Fibroblast of mammary gland (primary cell): Measurements from ENCODE around the gene MTUS2.

Source experiments
- DNase-seq: peaks from one replicate; pipeline ENCODE4 v3.0.0-alpha.2; 2010; ENCODE audit warnings: low read depth
- H3K4me3 ChIP-seq: 2 replicates; pipeline ENCODE4 v1.5.1; 2011; ENCODE audit warnings: low read depth, mild to moderate bottlenecking, low read length, moderate library complexity; ENCODE audit not compliant: control insufficient read depth
- TF ChIP-seq, protein P1 (sequence below): conservative IDR thresholded peaks from 2 replicates; pipeline ENCODE4 v1.5.1; 2011; ENCODE audit warnings: low read depth, low read length, inconsistent platforms; ENCODE audit not compliant: control insufficient read depth, insufficient read depth

MTUS2 gene

DNA sequence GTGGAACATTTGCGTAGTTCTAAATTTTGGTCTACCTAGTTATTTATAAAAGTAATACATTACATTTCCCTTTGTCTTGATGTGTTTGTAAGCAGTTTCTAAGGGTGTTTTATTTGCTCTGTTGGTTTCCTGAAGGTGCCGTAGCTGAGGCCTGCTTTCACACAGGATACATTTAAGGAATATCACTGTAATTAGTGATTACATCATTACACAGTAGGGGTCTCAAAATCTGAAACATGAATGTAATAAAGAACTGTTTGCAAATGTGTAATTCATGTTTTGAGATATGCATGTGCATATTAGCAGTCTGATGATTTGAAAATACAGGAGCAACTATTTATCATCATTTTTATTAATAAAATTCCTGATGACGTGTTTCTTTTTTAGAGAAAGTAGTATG lies 281.8 kb downstream of the MTUS2 start:
- no peak overlapping the region for H3K4me3 ChIP-seq
- no peak for DNase-seq
- TF ChIP-seq, protein P1, sequence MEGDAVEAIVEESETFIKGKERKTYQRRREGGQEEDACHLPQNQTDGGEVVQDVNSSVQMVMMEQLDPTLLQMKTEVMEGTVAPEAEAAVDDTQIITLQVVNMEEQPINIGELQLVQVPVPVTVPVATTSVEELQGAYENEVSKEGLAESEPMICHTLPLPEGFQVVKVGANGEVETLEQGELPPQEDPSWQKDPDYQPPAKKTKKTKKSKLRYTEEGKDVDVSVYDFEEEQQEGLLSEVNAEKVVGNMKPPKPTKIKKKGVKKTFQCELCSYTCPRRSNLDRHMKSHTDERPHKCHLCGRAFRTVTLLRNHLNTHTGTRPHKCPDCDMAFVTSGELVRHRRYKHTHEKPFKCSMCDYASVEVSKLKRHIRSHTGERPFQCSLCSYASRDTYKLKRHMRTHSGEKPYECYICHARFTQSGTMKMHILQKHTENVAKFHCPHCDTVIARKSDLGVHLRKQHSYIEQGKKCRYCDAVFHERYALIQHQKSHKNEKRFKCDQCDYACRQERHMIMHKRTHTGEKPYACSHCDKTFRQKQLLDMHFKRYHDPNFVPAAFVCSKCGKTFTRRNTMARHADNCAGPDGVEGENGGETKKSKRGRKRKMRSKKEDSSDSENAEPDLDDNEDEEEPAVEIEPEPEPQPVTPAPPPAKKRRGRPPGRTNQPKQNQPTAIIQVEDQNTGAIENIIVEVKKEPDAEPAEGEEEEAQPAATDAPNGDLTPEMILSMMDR: no peak

DNA sequence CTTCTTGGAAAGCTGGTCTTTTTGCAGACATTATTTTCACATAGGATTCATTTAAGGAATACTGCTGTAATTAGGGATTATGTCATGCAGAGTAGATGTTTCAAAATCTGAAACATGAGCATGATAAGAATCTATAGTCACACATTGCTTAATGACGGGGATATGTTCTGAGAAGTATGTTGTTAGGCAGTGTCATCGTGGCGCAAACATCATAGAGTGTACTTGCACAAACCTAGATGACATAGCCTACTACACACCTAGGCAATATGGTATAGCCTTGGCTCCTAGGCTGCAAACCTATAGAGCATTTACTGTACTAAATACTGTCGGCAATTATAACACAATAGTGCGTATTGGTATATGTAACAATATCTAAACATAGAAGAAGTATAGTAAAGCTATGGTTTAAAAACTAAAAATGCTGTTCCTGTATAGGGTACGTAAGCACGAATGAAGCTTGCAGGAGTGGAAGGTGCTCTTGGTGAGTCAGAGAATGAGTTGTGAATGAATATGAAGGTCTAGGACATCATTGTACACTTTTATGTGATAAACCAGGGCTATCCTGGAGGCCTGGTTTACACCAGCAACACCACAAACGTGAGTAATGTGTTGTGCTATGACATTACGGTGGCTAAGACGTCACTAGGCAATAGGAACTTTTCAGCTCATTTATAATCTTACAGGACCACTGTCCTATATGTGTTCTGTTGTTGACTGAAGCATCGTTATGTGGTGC lies 283.1 kb downstream of the MTUS2 start:
- no peak overlapping the region for H3K4me3 ChIP-seq
- no peak for DNase-seq
- TF ChIP-seq, protein P1: no peak

DNA sequence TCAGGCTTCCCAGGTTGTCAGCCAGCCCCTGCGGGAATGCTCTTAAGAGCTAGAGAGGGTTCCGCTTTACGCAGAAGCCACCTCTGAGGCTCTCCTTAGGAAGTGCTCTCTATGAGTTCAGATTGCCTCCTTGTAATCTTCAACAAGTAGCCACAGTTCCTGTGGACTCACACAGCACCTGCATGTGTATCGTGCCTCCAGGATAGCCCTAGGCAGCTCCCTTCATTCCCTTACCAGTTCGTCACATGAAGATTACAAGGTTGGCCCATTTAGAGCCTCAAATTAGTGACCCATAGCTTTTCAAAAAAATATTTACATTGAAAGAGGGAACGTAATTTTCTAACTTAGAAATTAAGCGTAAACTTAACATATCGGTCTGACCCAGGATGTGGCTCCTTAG lies 284.3 kb downstream of the MTUS2 start:
- H3K4me3 ChIP-seq: no peak overlapping the region
- DNase-seq: no peak
- TF ChIP-seq, protein P1: no peak

DNA sequence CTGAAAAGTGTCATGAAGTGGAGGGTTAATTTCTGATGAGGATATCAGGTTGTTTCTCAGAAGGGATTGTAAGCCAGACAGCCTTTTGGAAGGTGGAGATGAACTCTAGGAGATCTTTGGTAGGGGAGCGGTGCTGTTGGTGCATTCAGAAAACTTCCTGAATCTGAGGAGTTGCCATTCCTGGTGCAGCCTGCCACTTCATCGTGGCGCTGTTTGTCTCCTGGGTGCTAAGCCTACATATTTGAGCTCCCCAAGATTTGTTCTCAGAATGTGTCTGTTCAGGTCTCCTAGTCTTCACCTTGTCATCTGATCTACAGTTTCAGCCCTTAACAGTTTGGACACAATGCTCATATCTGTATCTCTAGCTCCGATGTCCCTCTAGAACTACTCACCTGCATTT lies 285.6 kb downstream of the MTUS2 start:
- TF ChIP-seq, protein P1: no peak
- H3K4me3 ChIP-seq: no peak overlapping the region
- DNase-seq: no peak

DNA sequence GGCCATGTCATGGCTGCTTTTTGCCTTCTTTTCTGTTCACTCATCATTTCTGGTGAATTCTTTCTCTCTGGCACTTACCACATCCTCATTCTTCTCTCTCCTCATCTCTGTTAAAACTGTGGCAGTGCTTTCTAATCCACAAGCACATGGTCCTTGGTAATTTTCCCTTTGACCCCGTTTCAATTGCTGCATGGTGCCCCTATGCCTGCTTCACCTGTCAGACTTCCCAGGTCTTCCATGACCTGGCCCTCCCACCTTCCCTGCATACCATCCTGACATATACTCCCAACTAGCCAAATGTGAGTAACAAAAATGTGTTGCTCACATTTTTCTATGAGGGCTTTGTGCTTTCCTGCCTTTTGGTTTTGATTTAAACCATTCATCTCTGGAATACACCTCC lies 286.5 kb downstream of the MTUS2 start:
- TF ChIP-seq, protein P1: no peak
- H3K4me3 ChIP-seq: no peak overlapping the region
- no peak for DNase-seq

DNA sequence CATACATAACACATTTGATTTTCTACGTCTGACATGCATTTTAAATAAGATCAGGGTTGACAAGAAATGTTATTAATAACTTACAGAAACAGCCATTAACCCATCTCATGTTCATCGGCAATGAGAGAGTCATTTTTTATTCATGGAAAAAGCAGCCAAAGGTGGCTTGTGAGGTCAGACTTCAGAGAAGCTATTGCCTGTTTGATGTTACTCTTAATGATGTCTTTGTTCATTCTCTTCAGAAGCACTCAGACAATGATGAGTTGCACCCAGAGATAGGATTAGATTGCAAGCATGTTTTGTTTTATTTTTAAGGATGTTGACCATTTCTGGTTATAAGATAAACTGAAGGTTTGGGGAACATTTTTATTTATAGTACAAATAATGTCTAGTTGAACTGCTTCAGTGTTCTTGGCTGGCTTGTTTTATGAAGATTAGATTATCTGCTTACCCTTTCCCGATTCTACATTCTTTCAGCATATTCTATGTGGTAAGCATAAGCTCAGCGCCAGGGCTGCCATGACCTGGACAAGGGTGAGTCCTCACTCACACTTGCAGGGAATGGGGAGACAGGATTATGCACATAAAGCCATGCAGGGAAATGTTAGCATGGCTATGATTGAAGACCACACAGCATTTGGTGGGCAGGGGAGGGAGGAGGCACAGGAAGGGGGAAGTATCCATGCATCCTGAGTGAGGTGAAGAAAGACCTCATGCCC lies 288.1 kb downstream of the MTUS2 start:
- TF ChIP-seq, protein P1: no peak
- H3K4me3 ChIP-seq: no peak overlapping the region
- no peak for DNase-seq
